Nucleus accumbens (tissue), 56 donors: ENCODE measurements around the gene IGFLR1.

Source experiments
- DNase-seq, 56 donors: peaks; one replicate each; lab custom pipeline; 2025; lab: John Stamatoyannopoulos, UW

Gene IGFLR1

DNA sequence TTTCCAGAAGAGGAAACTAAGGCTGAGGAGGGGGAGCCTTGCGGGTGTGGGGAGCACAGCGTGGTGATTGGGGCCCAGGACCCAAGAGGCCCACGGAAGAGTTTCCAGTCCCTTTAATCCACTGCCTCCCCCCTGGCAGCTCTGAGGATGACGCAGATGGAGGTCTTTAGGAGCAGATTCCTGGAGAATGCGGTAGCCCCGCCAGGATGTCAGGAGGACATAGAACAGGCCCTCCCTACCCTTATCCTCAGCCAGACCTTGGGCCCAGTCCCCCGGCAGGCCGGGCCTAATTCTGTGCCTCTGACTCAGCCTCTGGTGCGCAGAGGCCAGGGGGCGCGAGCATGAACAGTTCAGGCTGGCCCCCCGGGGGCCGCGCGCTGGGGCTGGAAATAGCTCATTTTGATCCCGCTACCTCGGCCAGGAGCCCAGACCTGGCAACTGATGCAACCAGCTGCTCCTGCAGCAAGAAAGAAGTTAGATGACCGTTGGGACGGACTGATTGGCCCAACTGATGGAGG, 15.0 kb upstream of the IGFLR1 start:
- peak in 21 of 56 donors; percentile 41 to 75 (median 62) for DNase-seq

DNA sequence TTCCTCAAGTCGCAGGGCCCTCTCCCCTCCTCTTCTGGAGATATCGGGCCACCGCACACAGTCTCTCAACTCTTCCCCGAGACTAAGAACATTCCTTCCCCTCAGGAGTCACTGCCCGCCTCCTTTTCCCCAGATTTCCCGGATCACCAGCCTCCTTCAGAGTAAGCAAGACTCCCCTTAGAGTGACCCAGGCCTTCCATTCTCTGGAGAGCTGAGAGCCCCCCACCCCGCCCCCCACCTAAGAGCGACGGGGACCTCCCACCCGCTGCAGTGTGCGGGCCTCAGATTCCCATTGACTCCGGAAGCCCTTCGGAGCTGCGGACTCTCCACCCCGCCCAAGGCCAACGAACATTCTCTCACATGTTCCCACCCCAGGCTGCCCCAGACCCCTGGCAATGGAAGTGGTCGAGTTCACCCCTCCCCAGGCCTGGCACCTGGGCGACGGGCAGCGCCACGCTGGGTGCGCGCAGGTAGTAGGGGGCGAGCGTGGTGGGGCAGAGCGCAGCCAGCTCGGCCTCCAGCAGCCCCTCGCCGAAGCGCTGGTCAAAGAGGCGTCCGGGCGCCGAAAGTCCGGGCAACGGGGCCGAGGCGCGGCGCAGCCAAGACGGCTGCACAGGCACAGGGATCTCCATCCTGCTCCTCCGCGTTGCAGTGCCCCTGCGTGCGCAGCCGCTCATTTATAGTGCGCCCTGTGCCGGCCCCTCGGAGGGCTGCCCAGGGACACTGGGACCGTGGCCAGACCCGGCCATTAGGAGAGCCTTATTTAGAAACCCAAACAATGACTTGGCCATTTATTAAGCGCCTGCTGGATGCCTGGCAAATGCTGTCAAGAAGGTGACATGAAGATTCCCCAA, 14.4 kb upstream of the IGFLR1 start, which contains the start of gene HSPB6:
HSPB6 (minus strand) TSS at position 653 of the 854 bp plus-strand sequence; CDS start at position 632, 21 bp downstream.
- peak in 12 of 56 donors; percentile 11 to 48 (median 31) for DNase-seq

DNA sequence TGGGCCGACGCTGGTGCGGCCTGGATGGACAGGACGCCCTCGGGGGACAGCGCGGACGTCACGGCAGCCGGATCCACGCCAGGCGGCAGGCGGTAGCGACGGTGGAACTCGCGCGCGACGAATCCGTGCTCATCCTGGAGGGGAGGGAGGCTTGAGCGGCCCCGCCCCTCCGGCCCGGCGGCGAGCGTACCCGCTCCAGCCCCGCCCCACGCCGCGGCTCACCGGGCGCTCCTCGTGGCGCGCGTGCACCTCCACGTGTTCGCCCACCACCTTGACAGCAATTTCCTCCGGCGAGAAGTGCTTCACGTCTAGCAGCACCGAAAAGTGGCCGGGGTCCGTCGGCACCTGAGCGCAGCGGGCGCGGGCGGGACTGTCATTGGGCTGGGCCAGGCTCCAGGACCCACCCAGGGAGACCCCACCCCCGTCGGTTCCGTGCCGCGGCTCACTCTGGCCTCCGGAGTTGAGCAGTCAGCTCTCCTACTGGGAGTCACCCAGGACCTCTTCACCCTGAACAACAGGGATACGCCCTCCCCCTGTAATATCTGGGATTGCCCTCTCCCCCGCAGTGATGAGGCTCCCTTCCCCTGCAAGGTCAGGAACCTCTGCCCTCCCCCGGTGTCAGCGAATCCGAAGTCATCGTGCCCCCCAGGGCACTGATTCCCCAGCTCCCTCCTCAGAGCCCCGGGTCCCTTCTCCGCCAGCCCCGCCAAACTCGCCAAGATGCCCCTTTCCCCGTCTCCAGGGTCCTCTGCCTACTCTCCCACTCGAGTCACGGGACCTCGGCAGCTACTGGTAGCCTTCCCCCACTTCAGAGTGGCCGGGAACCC, 13.5 kb upstream of the IGFLR1 start:
- peak in 1 of 56 donors; percentile 13 for DNase-seq

DNA sequence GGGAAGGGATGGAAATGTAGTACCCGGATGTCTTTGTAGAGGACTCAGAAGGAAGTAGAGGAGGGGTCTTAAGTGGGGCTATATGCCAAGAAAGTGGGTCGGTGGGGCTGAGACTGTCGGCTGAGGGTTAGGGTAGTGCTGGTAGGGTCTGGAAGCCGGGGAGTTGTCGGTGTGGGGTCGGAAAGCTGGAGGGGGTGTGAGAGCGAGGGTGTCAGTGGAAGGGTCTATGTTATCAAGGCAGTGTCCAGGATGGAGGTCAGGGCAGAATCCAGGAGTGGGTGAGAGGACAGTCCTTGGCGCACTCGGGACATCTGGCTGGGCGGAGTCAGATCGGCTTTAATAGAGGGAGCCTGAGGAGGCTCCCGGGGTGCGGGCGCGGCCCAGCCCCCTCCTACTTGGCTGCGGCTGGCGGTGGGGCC, 12.9 kb upstream of the IGFLR1 start:
- DNase-seq = no peak

DNA sequence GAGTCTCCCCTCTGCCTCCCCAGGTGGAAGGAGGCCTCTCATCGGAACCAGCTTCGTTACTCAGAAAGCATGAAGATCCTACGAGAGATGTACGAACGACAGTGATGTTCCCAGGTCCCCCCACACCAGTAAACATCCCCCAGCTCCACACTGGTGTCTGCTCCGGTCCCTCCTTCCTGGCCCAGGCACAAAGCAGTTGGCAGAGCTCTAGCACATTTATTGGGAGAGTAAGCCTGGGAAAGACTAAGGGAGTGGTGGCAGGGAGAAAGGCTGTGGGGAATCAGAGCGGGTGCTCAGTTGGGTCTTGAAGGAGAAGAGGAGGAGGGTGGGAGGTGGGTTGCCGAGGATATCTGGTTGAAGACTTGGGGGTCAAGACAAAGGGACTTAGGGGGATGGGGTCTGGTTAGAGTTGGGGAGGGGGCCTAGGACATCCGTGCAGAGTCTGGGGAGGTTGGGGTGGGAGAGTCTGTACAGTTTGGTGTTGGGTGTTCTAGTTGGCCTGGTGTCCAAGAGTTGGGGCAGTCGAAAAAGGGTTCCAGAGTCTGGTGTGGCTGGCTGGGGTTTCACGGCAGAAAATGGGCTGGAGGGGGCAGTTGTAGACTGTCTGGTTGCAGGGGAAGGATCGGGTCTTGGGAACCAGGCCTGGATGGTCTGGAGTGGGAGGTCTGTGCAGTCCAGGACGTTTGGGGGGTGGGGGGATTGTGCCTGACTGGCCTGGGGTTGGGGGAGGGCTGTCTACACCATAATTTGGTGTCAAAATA, 12.3 kb upstream of the IGFLR1 start:
- DNase-seq = no peak

DNA sequence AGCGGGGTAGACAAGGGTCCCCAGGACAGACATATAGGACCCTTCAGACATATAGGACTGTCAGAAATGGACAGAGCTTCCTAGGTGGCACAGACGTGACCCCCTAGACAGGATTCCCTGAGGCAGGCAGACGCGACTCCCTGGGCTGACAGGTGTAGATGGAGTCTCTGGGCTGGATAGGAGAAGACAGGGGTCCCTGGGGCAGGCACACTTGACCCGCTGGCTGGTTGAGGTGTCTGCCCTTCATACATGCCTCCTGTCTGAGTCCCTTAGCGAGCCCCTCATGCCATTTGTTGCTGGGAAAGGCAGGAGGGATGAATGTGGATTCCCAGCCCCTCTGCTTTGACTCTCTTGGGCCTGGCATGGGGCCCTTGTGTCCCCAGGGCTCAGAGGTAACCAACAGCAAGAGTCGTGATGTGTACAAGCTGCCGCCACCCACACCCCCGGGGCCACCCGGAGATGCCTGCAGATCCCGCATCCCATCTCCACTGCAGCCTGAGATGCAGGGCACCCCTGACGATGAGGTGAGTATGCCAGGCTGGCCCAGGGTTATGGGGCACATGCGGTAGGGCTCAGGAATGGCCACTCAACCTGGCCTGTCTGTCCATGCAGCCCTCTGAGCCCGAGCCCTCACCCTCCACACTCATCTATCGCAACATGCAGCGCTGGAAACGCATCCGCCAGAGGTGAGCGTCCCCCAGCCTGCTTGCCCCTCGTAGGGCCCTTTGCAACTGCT, 11.6 kb upstream of the IGFLR1 start:
- no peak for DNase-seq

DNA sequence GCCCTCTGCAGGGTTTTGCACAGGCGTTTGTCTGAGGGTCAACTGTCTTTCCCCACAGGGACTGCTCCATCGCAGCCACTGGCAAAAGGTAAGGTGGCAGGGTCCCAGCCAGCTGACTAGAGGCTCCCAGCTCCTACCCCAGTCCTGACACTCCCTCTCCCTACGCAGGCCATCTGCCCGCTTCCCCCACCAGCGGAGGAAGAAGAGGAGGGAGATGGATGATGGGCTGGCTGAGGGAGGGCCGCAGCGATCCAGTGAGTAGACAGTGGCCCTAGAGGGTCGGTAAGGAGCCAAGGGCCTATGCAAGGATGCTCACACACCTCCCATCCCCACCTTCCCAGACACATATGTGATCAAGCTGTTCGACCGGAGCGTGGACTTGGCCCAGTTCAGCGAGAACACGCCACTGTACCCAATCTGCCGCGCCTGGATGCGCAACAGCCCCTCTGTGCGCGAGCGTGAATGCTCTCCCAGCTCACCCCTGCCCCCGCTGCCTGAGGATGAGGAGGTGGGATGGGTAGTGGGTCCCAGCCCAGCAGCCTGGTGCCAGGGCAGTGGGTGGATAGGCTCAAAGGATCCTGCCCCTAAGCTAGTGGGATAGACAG, 10.6 kb upstream of the IGFLR1 start:
- no peak for DNase-seq

DNA sequence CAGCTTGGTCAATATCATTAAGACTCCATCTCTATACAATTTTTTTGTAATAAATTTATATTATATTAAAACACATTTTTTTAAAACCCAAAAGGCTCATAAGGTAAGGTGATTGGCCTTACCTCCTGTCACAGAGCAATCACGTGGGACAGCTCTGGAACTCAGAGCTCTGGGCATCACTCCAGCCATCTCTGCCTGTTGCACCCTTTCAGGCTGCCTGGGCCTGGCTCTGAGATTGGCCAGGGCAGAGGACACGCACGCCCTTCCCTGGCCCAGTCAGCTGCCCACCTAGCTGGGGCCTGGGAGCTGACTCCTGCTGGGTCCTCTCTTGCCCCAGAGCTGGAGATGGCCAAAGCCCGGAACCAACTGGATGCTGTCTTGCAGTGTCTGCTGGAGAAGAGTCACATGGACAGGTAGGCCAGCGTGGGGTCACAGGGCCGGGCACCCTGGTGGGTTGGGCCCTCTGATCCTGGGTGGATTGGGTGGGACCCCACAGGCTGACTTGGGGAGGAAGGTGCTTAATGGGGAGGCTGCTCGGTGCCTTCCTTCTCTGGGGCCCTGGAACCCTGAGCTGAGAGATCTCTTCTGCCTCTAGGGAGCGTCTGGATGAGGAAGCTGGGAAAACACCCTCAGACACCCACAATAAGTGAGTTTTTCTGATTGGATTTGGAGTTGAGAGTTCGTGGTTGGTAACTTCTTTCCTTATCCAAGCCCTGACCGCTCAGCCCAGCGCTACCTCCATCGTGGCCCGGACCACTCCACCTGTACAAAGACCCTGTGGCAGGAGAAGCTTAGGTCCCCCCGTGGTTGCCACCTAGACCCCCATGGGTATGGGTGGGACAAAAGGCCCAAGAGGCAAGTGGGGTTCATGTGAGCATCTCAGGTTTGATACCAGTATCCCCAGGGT, 9.8 kb upstream of the IGFLR1 start:
- DNase-seq = no peak

DNA sequence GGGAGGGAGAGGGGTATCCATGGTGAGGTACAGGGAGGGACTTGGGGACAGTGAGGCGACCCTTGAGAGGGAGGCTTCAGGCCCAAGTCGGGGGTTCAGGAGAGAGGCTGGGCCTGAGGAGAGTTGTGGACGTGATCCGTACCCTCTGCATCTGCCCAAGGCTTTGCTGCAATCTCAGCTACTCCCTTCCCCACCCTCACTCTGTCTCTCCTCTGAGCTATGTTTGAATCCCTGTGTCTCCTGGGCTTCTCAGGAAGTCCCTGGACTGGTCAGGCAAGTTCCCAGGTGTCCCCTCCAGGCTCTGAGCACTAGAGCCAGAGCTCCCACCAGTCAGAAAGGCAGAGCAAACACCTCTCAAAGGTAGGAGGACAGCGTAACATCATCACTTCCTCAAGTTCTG, 7.9 kb upstream of the IGFLR1 start:
- DNase-seq = no peak

DNA sequence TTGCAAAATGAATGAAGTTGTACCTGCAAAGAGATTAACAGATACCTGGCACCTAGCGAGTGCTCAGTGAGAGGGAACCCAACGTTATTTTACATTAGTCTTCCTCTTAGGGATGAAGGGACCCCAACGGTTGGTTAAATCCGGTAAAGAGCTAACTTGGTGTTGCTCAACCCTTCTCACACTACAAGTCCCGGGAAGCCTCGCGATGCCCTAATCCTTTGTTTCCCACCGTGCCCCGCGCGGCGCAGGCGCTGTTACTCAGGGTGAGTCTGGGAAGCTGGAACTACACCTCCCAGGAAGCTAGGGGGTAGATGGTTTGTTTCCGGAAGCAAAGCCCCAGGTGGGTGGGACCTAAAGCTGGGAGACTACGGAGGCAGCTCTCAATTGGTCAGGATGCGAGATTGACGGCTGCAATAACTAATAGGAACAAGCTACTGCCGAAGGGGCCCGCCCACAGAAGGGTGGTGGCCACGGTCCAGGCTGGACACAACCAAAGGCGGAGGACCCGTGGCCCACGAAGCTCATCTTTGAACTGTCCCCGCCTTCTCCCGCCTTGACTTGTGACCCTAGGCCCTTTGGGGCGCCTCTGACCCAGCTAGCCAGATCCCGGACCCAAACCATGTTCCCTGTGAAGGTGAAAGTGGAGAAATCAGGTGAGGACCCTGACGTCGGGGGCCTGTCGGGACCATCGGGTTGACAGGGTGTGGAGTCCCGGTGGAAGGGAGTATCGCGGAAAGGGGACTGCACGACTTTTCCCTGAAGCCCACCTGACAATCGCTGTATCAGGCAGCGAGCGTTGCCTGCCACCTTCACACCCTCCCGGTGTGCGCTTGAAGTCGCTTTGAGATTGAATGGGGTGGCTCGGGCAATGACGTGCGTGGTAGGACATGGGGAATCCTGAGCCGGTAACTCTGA, 6.1 kb upstream of the IGFLR1 start, which contains the start of gene LIN37:
LIN37 (plus strand) TSS at position 471 of the 915 bp plus-strand sequence; CDS start at position 620, 149 bp downstream.
- DNase-seq = peak; percentile 91 to 100 (median 99)

DNA sequence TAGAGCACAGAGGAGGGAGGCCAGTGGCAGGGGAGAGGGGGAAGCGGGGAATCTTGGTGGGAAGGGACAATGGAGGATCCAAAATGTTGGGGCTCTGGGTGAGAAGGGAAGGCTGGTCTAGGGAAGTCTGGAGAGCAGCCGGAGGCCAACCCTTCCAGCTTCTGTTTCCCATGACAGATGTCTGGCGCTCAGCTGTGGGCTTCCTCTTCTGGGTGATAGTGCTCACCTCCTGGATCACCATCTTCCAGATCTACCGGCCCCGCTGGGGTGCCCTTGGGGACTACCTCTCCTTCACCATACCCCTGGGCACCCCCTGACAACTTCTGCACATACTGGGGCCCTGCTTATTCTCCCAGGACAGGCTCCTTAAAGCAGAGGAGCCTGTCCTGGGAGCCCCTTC, 4.3 kb upstream of the IGFLR1 start:
- DNase-seq = no peak

DNA sequence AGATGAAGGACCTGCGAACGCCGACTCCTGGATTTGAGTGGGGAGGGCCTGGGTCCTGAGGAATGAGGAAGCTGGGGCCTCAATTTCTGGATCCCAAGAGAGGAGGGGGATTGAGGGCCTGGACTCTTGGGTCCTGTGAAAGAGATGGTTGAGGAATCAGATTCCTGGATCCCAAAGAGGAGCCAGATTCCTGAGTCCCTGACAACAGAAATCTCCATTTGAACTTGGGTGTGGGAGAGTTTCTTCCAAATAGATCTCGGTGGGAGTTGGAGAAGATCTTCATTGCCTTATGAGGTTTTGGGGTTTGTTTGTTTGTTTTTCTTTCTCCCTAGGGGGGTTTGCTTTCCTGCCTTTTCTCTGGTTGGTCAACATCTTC, 3.8 kb upstream of the IGFLR1 start:
- no peak for DNase-seq

DNA sequence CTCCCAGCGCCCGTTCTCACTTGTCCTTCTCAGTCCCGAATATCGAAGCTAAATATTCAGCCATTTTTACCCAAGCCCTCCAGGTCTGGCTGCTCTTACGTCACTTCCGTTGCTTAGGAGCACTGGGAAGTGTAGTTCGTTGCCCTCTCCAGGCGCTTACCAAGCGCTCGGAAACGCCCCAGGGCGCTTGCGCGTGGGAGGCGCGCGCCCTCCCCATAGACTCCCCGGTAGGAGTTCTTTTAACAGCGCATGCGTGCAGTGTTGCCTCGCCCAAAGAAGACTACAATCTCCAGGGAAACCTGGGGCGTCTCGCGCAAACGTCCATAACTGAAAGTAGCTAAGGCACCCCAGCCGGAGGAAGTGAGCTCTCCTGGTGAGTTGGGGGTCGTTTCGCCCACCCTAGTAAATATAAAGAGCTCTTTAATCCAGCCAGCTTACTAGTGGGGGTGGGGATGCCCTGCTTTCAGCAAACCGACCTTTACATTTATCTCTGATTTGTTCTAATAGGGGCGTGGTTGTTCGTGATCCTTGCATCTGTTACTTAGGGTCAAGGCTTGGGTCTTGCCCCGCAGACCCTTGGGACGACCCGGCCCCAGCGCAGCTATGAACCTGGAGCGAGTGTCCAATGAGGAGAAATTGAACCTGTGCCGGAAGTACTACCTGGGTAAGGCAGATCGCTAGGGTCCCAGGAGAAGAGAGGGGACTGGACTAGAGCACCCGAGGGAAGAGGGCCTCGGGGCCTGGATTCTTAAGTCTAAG, 3.3 kb upstream of the IGFLR1 start, which contains the start of the genes PSENEN and U2AF1L4:
PSENEN (plus strand) TSS at position 324 of the 759 bp plus-strand sequence; CDS start at position 604, 280 bp downstream.
U2AF1L4 (minus strand) TSS at position 91 of the 759 bp plus-strand sequence; CDS start at position 64, 27 bp downstream.
- peak; percentile 79 to 99 (median 96) for DNase-seq

DNA sequence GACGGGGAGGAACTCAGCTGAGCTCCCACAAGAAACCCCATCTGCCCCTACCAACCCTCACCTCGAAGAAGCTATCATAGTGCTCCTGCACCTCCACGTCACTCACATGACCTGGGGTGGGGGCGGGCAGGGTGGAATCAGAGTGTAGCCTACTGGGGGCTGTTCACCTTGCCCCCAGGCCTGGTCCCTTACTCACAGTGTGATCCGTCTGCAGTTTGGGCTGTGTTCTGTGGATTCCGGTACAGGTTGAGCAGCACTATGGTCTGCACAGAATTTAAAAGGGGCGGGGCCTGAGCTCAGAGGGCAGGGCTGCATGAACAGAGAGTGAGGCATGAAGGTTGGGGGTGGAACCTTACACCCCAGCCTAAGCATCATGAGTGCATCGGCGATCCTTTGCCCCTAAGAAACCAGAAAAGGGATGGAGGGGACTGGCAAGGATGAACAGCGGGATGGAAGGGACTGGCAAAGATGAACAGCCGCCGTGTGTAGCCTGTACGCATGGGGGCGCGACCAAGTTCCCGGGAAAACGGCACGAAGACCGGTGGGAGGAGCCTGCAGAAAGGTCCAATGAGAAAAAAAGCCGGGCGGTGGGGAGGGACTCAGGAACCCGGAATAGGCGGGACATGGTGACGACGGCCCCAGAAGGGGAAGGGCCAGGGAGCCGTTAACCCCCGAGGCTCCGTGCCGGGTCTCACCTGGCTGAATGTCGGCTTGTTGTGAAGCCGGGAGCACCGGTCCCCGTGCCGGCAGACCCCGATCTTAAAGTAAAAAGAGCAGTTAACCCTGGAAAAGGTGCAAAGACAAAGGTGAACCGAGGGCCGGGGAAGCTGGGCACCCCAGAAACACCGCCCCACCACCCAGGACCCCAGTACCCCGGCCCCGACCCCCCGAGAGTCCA, 2.4 kb upstream of the IGFLR1 start:
- peak; percentile 73 to 98 (median 90) for DNase-seq
